Effector memory CD4-positive, alpha-beta T cell (primary cell): ENCODE results near the gene ASPSCR1.
"Not testable (repeated sequence)": the region's sequence is repeated elsewhere in the genome, so short reads cannot be mapped to it uniquely, and the experiment has no call there.

Experiments used
- DNase-seq, 3 donors: peaks; one replicate each; pipeline ENCODE4 v3.0.0-alpha.2; 2020
- H3K27ac ChIP-seq: 2 replicates; pipeline ENCODE4 v1.7.0; 2013; ENCODE audit warnings: mild to moderate bottlenecking, low read length, moderate library complexity; ENCODE audit not compliant: insufficient read depth, poor library complexity, severe bottlenecking
- H3K27me3 ChIP-seq: replicated peaks from 2 replicates; pipeline ENCODE4 v1.7.0; 2013; ENCODE audit warnings: mild to moderate bottlenecking, low read length; ENCODE audit not compliant: insufficient read depth, control insufficient read depth, poor library complexity, severe bottlenecking
- H3K36me3 ChIP-seq: 2 replicates; pipeline ENCODE4 v1.7.0; 2013; ENCODE audit warnings: mild to moderate bottlenecking, low read length, moderate library complexity; ENCODE audit not compliant: control insufficient read depth, insufficient read depth
- H3K4me1 ChIP-seq: 2 replicates; pipeline ENCODE4 v1.7.0; 2013; ENCODE audit warnings: low read length, mild to moderate bottlenecking; ENCODE audit not compliant: control insufficient read depth, insufficient read depth, poor library complexity, severe bottlenecking
- H3K4me3 ChIP-seq: 2 replicates; pipeline ENCODE4 v1.7.0; 2013; ENCODE audit warnings: low read length, low read depth, mild to moderate bottlenecking; ENCODE audit not compliant: insufficient read depth, poor library complexity, severe bottlenecking
- H3K9me3 ChIP-seq: 2 replicates; pipeline ENCODE4 v1.7.0; 2013; ENCODE audit warnings: mild to moderate bottlenecking, low read length, moderate library complexity; ENCODE audit not compliant: control insufficient read depth

The ASPSCR1 gene

GRCh38 chr17:81973432-81973831, 4.0 kb upstream of the ASPSCR1 start:
- Histone ChIP-seq H3K4me1 (peaks cover 19% of the 10 kb centered on the region), H3K36me3 (no peaks in the 10 kb centered on the region), H3K27ac (no peak overlapping the region), H3K27me3 (no peaks in the 10 kb centered on the region), H3K4me3 (no peak overlapping the region), H3K9me3 (no peaks in the 10 kb centered on the region)
- no peak for DNase-seq

- peaks cover 32% of the 10 kb centered on the region for H3K4me1 ChIP-seq
- H3K27ac ChIP-seq = peak overlapping the region; percentile 73
- H3K4me3 ChIP-seq = peak overlapping the region; percentile 86
- H3K27me3 ChIP-seq = no peaks in the 10 kb centered on the region
- peak in 2 of 3 donors; percentile 12 to 36 for DNase-seq
- no peaks in the 10 kb centered on the region for H3K9me3 ChIP-seq
- no peaks in the 10 kb centered on the region for H3K36me3 ChIP-seq
Measured at GRCh38 chr17:81976332-81977210, 858 bp upstream of the ASPSCR1 start.

DNA sequence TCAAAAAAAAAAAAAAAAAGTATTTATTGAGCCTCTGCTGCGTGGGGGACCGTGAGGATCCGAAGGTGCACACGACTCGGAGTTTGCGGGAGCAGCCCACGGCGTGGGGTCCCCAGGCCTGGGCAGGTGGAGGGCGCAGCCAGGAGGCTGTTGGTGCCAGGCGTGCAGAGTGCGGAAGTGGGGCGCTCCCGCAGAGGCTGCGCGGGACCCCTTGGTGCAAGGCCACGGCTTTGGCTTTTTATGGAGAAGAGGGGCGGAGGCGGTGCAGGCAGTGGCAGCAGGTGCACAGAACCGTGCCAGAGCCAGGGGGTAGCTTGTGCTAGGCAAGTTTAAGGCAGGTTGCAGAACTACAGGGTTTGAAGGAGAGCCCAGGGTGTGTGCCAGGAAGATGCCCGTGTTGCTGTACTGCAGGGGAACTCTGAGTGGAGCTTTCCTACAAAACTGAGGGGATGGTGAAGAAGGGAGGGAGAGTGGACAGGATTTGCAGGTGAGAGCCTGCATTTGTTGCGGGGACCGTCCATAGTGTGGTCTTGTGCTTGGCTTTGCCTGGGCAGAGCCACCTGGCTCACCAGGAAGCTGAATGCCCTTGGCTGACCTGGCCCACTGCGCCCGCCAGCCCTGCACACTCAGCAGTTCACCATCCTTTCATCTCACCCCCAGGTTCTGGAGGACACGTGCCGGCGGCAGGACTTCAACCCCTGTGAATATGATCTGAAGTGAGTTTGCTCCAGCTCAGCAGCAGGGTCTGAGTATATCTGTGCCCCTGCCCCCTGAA, 1.3 kb downstream of the ASPSCR1 start:
- Histone ChIP-seq H3K27me3 (no peaks in the 10 kb centered on the region), H3K4me3 (no peak overlapping the region), H3K9me3 (no peaks in the 10 kb centered on the region), H3K27ac (no peak overlapping the region), H3K36me3 (no peaks in the 10 kb centered on the region), H3K4me1 (peaks cover 32% of the 10 kb centered on the region)
- DNase-seq = no peak

DNA sequence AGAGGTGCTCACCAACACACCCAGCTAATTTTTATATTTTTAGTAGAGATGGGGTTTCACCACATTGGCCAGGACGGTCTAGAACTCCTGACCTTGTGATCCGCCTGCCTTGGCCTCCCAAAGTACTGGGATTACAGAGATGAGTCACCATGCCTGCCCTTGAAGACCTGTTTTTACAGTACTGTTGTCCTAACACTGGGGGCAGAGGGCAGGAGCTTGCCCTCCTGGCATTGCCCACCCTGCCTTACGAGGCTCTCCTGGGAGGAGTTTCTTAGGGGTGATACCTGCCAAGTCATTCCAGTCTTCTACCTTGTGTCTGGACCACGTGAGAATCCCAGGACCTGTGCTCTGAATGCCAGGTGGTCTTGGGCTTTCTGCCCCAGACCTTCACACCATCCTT, 2.7 kb downstream of the ASPSCR1 start:
- H3K27ac ChIP-seq = no peak overlapping the region
- no peak overlapping the region for H3K4me3 ChIP-seq
- no peak for DNase-seq
- H3K27me3 ChIP-seq = no peaks in the 10 kb centered on the region
- H3K9me3 ChIP-seq = no peaks in the 10 kb centered on the region
- peaks cover 11% of the 10 kb centered on the region for H3K36me3 ChIP-seq
- peaks cover 32% of the 10 kb centered on the region for H3K4me1 ChIP-seq

DNA sequence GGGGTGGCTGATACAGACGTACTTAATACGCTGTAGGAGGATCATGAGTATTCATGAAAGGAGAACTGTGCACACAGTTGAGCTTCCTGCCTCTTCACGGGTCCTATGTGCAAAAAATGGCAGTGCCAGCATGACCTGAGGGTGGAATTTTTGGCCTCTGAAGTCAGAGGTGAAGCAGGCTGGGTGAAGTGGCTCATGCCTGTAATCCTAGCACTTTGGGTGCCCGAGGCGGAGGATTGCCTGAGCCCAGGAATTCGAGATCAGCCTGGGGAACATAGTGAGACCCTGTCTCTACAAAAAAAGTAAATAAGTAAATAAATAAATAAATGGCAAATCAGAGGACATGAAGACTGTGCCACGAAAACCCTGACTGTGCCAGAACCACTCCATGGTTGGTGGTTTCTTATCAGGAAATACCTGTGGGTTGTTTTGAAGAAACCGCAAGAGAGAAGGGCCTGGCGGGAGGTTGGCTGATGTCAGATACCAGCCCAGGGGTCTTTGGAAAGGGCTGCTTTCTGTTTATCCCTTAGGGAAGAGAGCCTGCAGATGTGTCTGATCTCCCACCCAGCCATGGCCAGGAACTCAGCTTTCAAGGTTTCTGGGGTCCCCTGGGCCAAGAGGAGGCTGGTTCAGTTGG, 3.4 kb downstream of the ASPSCR1 start:
- Histone ChIP-seq H3K27me3 (no peaks in the 10 kb centered on the region), H3K27ac (no peak overlapping the region), H3K4me3 (no peak overlapping the region), H3K4me1 (peaks cover 32% of the 10 kb centered on the region), H3K9me3 (no peaks in the 10 kb centered on the region), H3K36me3 (peaks cover 17% of the 10 kb centered on the region)
- DNase-seq = no peak

DNA sequence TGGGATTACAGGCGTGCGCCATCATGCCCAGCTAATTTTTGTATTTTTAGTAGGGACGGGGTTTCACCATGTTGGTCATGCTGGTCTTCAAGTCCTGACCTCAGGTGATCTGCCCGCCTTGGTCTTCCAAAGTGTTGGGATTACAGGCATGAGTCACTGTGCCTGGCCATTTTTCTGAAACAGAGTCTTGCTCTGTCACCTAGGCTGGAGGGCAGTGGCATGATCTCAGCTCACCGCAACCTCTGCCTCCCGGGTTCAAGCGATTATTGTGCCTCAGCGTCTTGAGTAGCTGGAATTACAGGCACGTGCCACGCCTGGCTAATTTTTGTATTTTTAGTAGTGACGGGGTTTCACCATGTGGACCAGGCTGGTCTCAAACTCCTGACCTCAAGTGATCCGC, 4.1 kb downstream of the ASPSCR1 start:
- not testable (repeated sequence) for H3K4me3 ChIP-seq, H3K27me3 ChIP-seq, H3K27ac ChIP-seq, H3K9me3 ChIP-seq, DNase-seq
- H3K36me3 ChIP-seq = peaks cover 18% of the 10 kb centered on the region
- peaks cover 29% of the 10 kb centered on the region for H3K4me1 ChIP-seq

DNA sequence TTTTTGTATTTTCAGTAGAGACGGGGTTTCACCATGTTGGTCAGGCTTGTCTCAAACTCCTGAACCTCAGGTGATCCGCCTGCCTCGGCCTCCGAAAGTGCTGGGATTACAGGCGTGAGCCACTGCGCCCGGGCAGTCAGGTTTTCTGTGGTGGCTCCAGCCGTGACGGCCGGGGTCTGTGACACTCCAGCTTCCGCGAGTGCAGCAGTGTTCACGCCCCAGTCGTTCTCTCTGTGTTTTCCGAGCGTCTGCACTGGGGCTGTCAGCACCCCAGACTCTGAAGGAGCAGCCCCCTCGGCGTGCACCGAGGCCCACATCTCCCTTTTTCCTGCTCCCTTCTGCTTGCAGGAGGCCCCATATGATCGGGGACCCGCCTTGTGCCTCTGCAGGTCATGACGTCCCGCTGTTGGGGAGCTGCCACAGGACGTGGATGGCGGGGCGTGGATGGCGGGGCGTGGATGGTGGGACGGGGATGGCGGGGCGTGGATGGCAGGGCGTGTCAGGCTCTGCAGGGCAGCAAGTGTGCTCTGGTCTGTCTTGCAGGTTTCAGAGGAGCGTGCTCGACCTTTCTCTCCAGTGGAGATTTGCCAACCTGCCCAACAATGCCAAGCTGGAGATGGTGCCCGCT, 5.7 kb downstream of the ASPSCR1 start:
- Histone ChIP-seq H3K4me1 (peaks cover 20% of the 10 kb centered on the region), H3K27me3 (no peaks in the 10 kb centered on the region), H3K4me3 (no peak overlapping the region), H3K9me3 (no peaks in the 10 kb centered on the region), H3K27ac (no peak overlapping the region), H3K36me3 (peaks cover 24% of the 10 kb centered on the region)
- no peak for DNase-seq

DNA sequence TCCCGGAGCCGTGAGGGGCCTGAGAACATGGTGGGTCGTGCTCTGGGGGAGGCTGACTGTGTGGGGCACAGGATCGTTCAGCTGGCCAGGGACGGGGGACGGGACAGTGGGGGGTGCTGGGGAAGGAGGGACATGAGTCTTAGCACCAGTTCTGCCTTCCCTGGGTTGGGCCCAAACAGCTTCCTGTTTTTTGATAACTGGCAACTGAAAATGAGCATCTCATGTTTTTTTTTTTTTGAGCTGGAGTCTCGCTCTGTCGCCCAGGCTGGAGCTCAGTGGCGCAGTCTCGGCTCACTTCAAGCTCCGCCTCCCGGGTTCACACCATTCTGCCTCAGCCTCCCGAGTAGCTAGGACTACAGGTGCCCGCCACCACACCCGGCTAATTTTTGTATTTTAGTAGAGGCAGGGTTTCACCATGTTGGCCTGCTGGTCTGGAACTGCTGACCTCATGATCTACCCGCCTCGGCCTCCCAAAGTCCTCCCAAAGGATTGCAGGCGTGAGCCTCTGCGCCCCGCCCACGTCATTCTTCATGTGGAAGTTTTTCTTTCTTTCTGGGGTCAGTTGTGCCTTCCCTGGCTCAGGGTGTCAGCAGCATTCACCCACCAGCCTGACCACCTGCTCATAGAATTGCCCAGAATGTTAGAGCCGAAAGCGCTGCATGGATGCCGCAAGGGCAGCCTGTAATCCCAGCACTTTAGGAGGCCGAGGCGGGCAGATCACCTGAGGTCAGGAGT, 6.4 kb downstream of the ASPSCR1 start:
- Histone ChIP-seq H3K4me1 (peaks cover 14% of the 10 kb centered on the region), H3K27ac (no peak overlapping the region), H3K4me3 (no peak overlapping the region), H3K36me3 (peaks cover 24% of the 10 kb centered on the region), H3K27me3 (no peaks in the 10 kb centered on the region), H3K9me3 (no peaks in the 10 kb centered on the region)
- DNase-seq = no peak

GRCh38 chr17:81984773-81985410, 7.5 kb downstream of the ASPSCR1 start:
- DNase-seq = no peak
- Histone ChIP-seq H3K36me3 (peaks cover 24% of the 10 kb centered on the region), H3K4me1 (peaks cover 12% of the 10 kb centered on the region), H3K27ac (no peak overlapping the region), H3K27me3 (no peaks in the 10 kb centered on the region), H3K9me3 (no peaks in the 10 kb centered on the region), H3K4me3 (no peak overlapping the region)
